Panc1 (cell line): ENCODE measurements around the gene MAP3K20.

ENCODE experiments used
- POLR2AphosphoS5 ChIP-seq: IDR thresholded peaks from 2 replicates; pipeline ENCODE4 v1.6.1; 2012; ENCODE audit warnings: mild to moderate bottlenecking, low read depth, low read length, moderate library complexity
- REST ChIP-seq, 2 experiments: IDR thresholded peaks; 2 replicates each; pipeline ENCODE4 v1.6.1; 2011 to 2012; ENCODE audit warnings: low read depth in 2 of 2, control low read depth in 1 of 2, low read length in 1 of 2, mild to moderate bottlenecking in 1 of 2, moderate library complexity in 1 of 2; ENCODE audit not compliant: insufficient read depth in 1 of 2
- TF ChIP-seq, protein P1 (sequence below): fragments of 450-650 bp; IDR thresholded peaks from 2 replicates; pipeline ENCODE4 v1.5.1; 2017; ENCODE audit warnings: mild to moderate bottlenecking

DNA sequence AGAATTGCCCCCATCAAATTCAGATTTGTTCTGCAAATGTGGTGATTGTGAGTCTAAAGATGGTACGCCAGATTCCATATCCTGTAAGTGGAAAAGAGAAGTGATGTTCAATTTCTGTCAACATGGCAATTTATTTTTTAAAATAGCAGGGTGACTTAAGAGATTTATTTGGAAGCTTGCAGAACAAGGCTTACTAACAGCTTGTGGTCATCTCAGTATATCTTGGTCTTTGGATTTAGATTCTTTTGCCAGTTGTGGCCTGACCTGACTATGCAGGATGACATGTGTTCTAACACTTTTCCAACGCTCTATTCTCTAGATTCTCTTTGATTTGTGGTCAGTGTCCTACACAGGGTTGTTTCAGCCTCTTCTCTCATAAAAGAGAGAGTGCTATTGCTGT, 74.4 kb downstream of the MAP3K20 start:
- TF ChIP-seq POLR2AphosphoS5 (no peak), REST (IDR thresholded peaks at IDR 0.05; ENCODE audit: insufficient read depth in 1 of 2, low read depth in 2 of 2, low read length in 1 of 2) (no peak)
- TF ChIP-seq, protein P1, sequence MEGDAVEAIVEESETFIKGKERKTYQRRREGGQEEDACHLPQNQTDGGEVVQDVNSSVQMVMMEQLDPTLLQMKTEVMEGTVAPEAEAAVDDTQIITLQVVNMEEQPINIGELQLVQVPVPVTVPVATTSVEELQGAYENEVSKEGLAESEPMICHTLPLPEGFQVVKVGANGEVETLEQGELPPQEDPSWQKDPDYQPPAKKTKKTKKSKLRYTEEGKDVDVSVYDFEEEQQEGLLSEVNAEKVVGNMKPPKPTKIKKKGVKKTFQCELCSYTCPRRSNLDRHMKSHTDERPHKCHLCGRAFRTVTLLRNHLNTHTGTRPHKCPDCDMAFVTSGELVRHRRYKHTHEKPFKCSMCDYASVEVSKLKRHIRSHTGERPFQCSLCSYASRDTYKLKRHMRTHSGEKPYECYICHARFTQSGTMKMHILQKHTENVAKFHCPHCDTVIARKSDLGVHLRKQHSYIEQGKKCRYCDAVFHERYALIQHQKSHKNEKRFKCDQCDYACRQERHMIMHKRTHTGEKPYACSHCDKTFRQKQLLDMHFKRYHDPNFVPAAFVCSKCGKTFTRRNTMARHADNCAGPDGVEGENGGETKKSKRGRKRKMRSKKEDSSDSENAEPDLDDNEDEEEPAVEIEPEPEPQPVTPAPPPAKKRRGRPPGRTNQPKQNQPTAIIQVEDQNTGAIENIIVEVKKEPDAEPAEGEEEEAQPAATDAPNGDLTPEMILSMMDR: no peak
